ENCODE results near the gene SLC39A1.

SLC39A1 gene

DNA sequence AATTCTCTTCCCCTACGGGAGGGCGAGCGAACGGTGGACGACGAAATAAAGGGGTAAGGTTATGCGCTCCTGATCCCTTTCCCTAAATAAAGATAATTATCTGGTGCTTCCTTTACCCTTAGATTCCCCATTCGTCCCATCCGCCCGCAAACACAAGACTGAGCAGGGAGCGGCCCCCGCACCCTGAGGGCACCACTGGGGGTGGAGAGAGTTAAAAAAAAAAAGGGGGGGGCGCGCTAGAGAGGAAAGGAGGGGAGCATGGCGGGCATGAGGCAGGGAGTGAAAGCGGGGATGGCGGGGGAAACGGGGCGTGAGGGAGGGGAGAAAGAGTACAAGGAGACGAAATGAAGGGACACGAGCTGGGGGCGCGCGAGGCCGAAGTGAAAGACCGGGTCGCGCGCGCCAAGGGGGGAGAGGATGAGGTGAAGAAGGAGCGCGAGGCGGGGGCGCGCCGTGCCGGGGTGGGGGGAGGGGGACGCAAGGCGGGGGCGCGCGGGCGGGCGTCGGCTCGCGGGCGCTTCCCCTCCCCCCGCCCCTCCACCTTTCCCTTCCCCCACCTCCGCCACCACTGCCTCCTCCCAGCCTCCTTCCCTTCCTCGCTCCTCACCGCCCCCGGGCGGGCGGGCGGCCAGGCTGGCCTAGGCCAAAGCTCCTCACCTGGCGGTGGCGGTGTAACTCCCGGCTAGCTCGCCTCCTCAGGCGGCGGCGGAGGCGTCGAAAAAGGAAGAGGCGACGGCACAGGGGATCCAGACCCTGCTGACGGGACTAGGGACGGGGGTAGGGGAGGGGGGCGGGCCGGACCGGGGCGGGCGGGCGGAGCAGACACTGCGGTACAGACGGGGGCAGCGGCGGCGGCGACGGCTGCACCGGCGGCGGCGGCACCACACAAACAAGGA, 41.0 kb downstream of the SLC39A1 start:
- TF ChIP-seq, protein P1, sequence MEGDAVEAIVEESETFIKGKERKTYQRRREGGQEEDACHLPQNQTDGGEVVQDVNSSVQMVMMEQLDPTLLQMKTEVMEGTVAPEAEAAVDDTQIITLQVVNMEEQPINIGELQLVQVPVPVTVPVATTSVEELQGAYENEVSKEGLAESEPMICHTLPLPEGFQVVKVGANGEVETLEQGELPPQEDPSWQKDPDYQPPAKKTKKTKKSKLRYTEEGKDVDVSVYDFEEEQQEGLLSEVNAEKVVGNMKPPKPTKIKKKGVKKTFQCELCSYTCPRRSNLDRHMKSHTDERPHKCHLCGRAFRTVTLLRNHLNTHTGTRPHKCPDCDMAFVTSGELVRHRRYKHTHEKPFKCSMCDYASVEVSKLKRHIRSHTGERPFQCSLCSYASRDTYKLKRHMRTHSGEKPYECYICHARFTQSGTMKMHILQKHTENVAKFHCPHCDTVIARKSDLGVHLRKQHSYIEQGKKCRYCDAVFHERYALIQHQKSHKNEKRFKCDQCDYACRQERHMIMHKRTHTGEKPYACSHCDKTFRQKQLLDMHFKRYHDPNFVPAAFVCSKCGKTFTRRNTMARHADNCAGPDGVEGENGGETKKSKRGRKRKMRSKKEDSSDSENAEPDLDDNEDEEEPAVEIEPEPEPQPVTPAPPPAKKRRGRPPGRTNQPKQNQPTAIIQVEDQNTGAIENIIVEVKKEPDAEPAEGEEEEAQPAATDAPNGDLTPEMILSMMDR (IDR thresholded peaks at IDR 0.05; ENCODE audit: insufficient read depth, low read length), result no peak
- TF ChIP-seq SPI1 (IDR thresholded peaks at IDR 0.05; ENCODE audit: borderline replicate concordance, low read depth), result no peak
- TF ChIP-seq, protein P2, sequence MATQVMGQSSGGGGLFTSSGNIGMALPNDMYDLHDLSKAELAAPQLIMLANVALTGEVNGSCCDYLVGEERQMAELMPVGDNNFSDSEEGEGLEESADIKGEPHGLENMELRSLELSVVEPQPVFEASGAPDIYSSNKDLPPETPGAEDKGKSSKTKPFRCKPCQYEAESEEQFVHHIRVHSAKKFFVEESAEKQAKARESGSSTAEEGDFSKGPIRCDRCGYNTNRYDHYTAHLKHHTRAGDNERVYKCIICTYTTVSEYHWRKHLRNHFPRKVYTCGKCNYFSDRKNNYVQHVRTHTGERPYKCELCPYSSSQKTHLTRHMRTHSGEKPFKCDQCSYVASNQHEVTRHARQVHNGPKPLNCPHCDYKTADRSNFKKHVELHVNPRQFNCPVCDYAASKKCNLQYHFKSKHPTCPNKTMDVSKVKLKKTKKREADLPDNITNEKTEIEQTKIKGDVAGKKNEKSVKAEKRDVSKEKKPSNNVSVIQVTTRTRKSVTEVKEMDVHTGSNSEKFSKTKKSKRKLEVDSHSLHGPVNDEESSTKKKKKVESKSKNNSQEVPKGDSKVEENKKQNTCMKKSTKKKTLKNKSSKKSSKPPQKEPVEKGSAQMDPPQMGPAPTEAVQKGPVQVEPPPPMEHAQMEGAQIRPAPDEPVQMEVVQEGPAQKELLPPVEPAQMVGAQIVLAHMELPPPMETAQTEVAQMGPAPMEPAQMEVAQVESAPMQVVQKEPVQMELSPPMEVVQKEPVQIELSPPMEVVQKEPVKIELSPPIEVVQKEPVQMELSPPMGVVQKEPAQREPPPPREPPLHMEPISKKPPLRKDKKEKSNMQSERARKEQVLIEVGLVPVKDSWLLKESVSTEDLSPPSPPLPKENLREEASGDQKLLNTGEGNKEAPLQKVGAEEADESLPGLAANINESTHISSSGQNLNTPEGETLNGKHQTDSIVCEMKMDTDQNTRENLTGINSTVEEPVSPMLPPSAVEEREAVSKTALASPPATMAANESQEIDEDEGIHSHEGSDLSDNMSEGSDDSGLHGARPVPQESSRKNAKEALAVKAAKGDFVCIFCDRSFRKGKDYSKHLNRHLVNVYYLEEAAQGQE (IDR thresholded peaks at IDR 0.05; ENCODE audit: insufficient replicate concordance, low read depth), result no peak
- TF ChIP-seq POLR2AphosphoS5 (IDR thresholded peaks at IDR 0.05; ENCODE audit: low read depth), result no peak; the same call in 1 of the 2 replicates
- TF ChIP-seq GABPA (IDR thresholded peaks at IDR 0.05; ENCODE audit: low read depth), result no peak
- H3K27ac ChIP-seq (replicated peaks), result peak overlapping the region; percentile 77
- H3K27me3 ChIP-seq (ENCODE audit: insufficient read depth, poor library complexity, severe bottlenecking), result no peaks in the 10 kb centered on the region
- H3K4me3 ChIP-seq (replicated peaks; ENCODE audit: insufficient read depth, low read length), result peak overlapping the region; percentile 84
- peak; percentile 67 to 75 for DNase-seq (ENCODE audit: low read depth in 1 of 2, low spot score in 1 of 2)

DNA sequence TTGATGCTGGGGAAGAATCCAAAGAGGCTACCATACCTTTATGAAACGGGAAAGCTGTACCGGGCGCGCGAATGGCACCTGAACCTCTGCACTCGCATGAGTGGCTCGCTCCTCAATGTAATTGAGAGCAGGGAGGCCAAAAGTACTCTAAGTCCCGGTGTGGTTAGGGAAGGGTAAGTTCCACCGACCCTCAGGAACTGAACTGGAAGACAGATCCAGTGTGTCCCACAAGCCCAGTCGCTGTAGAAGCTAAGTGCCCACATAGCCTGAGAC, 41.6 kb downstream of the SLC39A1 start:
- Histone ChIP-seq H3K27ac (replicated peaks) (peak overlapping the region; percentile 77), H3K27me3 (ENCODE audit: insufficient read depth, poor library complexity, severe bottlenecking) (no peaks in the 10 kb centered on the region), H3K4me3 (replicated peaks; ENCODE audit: insufficient read depth, low read length) (peak overlapping the region; percentile 84)
- no peak for TF ChIP-seq GABPA (IDR thresholded peaks at IDR 0.05; ENCODE audit: low read depth)
- DNase-seq (ENCODE audit: low read depth in 1 of 2, low spot score in 1 of 2), result peak in 1 of 2 experiments; percentile 17

DNA sequence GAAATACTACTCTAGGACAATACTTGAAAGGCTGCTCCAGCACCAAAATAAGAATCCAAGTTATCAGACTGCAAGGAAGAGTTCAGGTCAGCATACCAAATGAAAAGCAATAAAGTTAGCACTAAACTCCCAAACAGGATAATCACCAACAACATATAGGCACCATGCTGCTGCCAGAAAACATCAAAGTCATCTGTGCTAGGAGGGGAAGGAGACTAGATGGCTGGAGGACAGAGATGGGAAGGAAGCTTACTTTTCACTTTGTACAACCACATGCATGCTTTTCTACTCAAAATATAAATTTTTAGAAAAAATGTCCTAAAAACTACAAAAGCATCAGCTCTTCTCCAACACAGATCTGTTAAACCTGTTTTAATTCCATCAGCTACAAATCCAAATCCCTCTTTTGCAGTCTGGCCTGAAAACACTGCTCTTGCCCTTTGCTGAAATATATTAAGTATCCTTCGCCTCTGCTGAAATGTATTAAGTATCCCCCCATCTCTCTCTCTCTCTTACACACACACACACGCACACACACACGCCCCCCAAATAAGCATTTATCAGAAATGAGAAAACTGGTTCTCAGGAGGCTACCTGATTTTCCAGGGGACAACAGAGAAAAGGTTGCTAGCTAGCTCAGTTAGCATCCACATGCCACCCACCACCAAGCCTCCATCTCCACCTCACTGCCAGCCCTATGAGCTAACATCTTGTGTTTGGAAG, 42.1 kb downstream of the SLC39A1 start:
- H3K4me3 ChIP-seq (replicated peaks; ENCODE audit: insufficient read depth, low read length), result peak overlapping the region; percentile 84

More for the DNA sequence above, 42.1 kb downstream of the SLC39A1 start:
- no peak for DNase-seq (ENCODE audit: low read depth in 1 of 2, low spot score in 1 of 2)
- Histone ChIP-seq H3K27me3 (ENCODE audit: insufficient read depth, poor library complexity, severe bottlenecking) (no peaks in the 10 kb centered on the region), H3K27ac (replicated peaks) (peak overlapping the region; percentile 77)
- no peak for TF ChIP-seq POLR2AphosphoS5 (IDR thresholded peaks at IDR 0.05; ENCODE audit: low read depth)
- no peak for TF ChIP-seq SPI1 (IDR thresholded peaks at IDR 0.05; ENCODE audit: borderline replicate concordance, low read depth)
- TF ChIP-seq, protein P2 (IDR thresholded peaks at IDR 0.05; ENCODE audit: insufficient replicate concordance, low read depth), result no peak
- TF ChIP-seq, protein P1 (IDR thresholded peaks at IDR 0.05; ENCODE audit: insufficient read depth, low read length), result no peak
- no peak for TF ChIP-seq GABPA (IDR thresholded peaks at IDR 0.05; ENCODE audit: low read depth)

All from HL-60 (cell line).